Measurements from ENCODE around the gene NOSIP.

- TF ChIP-seq, protein P1, sequence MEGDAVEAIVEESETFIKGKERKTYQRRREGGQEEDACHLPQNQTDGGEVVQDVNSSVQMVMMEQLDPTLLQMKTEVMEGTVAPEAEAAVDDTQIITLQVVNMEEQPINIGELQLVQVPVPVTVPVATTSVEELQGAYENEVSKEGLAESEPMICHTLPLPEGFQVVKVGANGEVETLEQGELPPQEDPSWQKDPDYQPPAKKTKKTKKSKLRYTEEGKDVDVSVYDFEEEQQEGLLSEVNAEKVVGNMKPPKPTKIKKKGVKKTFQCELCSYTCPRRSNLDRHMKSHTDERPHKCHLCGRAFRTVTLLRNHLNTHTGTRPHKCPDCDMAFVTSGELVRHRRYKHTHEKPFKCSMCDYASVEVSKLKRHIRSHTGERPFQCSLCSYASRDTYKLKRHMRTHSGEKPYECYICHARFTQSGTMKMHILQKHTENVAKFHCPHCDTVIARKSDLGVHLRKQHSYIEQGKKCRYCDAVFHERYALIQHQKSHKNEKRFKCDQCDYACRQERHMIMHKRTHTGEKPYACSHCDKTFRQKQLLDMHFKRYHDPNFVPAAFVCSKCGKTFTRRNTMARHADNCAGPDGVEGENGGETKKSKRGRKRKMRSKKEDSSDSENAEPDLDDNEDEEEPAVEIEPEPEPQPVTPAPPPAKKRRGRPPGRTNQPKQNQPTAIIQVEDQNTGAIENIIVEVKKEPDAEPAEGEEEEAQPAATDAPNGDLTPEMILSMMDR (IDR thresholded peaks at IDR 0.05; ENCODE audit: insufficient read depth, low read length), result no peak
- TF ChIP-seq POLR2AphosphoS5 (IDR thresholded peaks at IDR 0.05; ENCODE audit: low read depth) (no peak), SPI1 (IDR thresholded peaks at IDR 0.05; ENCODE audit: borderline replicate concordance, low read depth) (no peak)
These were observed 20.9 kb downstream of the NOSIP start for GRCh38 chr19:49559443-49559842.
